DMS79 (cell line): Measurements from ENCODE around the gene EYS.

ENCODE experiments used
- DNase-seq: peaks from one replicate; lab custom pipeline; 2025; lab: John Stamatoyannopoulos, UW

EYS gene

GRCh38 chr6:64831680-64832079 lies 875.3 kb downstream of the EYS start:
- no peak for DNase-seq

DNA sequence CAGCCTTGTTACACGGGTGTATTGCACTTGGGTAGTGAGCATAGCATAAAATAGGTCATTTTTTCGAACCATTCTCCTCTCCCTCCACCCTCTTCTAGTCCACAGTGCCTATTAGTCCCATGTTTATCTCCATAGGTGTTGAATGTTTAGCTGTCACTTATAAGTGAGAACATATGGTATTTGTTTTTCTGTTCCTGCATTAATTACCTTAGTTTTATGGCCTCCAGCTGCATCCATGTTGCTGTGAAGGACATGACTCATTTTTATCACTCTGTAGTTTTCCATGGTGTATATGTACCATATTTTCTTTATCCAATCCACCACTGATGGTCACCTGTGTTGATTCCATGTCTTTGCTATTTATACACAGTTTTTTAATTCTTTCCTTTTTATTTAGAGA lies 889.5 kb downstream of the EYS start:
- DNase-seq = no peak

DNA sequence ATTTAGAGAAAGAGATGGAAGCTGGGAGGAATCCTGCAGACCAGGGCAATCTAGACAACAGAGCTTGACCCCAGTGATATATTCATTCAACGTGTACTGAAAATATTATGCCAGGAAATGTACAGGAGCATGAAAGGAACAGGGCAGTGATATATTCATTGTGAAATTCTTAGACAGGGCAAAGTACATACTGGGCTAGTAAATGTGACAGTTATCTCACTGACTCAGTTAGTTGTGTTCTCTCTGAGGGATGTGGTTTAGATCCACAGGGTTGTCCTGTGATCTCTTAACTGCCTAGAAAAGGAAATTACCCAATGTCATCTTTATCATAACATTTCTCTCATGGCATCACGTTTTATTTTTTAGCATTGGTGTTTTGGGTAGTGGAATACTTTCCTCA lies 891.3 kb downstream of the EYS start:
- DNase-seq = no peak

GRCh38 chr6:64812138-64812537 lies 894.9 kb downstream of the EYS start:
- DNase-seq = no peak

DNA sequence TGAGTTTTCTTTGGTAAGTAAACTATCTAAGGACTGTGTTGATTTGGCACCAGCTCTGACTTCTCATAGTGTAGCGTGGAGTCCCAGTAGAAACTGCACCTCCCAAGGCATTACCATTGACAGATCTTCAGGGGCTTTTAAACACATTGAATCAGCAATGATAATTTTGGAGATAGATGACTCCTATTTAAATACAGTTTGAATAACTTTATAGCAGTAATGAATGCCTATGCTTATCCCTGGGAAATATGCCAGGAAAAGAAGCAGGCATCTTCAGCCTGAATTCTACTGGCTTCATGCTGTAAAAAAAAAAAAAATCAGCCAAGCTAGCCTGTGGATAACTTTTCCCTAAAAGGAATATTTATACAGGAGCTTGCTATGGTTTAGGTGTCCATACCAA lies 895.9 kb downstream of the EYS start:
- no peak for DNase-seq

- DNase-seq = no peak
Measured at GRCh38 chr6:64807785-64808184, 899.2 kb downstream of the EYS start.

DNA sequence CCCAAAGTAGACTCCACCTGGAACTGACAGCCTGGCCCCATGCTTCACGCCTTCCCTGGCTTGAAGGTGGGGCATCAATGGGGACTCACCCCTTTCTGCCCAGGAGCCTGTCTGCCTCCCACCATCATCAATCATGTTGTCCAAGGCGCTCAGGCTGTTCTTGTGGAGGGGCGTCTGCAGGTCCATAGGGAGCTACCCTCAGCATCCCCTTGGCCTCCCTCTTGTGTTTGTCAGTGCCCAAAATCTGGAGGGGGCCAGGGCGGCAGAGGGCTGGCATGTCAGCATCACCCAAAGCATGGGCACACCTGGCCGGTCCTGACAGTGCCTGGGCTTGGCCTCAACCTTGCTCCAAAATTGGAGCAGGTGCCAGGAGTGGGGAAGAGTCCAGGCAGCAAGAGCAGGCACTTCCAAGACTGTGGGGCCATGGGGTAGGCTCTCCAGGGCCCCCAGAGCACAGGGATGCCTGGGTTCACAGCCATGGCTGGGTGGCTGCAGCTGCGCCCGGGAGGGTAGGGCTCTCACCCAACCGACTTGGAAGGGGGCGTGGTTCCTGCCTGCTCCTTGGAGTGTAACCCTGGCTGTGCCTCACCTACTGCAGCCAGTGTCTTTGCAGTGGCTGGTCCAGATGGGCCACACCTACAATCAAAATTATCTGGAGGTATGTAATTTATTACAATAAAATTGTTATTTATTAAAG lies 903.4 kb downstream of the EYS start:
- no peak for DNase-seq

- no peak for DNase-seq
Measured at GRCh38 chr6:64792534-64792933, 914.5 kb downstream of the EYS start.

- DNase-seq = no peak
Measured at GRCh38 chr6:64789476-64789875, 917.5 kb downstream of the EYS start.

- no peak for DNase-seq
Measured at GRCh38 chr6:64786736-64787135, 920.3 kb downstream of the EYS start.

GRCh38 chr6:64782877-64783276 lies 924.1 kb downstream of the EYS start:
- no peak for DNase-seq

DNA sequence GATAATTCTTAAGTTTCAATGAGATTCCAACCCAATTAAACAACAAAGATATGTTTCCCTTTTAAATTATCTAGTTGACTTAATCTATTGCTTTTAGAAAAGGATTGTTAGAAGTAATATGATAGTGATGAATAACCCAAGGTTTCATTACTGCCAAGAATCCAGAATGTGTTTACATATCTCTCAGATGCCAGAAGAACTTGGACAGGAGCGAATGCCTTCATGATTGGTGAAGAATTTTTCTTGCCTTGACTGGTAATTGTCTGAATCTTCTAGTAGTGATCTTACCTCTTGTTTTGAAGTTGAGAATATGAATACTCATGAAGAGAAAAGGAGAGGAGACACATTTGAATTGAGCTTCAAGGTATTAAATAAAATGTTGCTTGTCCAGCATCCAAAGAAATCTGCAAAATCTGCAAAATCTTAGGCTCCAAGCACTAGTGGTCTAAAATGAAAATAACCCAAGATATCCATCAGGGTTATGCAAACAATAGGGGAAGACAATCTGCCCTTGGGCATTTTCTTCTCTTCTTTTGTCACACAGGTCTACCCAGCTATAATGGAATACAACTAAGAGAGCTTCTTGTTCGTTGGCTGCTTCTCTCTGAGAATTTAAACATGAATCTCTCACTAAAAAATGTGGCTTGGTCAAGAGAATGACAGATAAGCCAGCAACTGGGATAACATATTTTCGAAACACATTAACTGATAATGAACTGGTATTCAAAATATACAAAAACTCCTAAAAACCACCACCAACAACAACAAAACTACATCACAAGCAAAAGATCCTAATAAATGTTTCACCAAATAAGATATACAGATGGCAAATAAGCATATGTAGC lies 928.9 kb downstream of the EYS start:
- no peak for DNase-seq

DNA sequence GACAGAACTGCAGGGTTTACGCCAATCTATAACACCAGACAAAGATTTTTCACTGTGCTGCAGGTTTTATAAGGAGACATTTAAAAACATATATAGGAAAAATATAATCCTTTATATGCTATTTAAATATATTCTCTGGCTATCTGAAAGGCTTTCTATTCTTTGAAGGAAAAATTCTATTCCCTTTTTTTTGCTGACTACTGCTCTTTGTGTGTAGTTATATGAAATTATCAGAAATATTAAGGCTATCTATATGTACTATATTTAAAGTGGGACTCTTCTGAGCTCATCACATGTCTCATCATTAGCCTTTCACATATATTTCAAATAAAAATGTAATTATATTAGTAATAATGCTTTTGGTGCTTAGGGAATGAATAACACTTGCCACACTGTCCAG lies 930.7 kb downstream of the EYS start:
- no peak for DNase-seq

GRCh38 chr6:64774881-64775280 lies 932.1 kb downstream of the EYS start:
- no peak for DNase-seq

DNA sequence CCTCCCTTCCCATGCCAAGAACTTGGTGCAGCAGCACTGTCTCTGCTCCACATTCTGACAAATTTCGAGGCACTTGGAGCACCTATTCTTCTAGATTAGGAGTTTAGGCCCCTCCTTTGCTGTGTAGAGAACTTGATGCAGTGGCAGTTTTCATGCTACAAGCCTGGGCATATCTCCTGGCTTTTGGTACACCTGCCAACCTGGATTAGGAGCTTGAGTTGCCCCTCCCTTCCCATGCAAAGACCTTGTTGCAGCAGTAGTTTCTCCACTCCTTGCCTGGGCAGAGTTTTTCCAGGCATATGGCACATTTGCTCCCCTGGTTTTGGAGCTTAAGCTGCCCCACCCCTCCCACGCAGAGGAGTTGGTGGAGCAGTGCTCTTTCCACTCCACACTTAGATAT lies 956.1 kb downstream of the EYS start:
- no peak for DNase-seq

GRCh38 chr6:64737418-64737817 lies 969.6 kb downstream of the EYS start:
- DNase-seq = no peak

GRCh38 chr6:64736421-64736950 lies 970.5 kb downstream of the EYS start:
- DNase-seq = no peak

DNA sequence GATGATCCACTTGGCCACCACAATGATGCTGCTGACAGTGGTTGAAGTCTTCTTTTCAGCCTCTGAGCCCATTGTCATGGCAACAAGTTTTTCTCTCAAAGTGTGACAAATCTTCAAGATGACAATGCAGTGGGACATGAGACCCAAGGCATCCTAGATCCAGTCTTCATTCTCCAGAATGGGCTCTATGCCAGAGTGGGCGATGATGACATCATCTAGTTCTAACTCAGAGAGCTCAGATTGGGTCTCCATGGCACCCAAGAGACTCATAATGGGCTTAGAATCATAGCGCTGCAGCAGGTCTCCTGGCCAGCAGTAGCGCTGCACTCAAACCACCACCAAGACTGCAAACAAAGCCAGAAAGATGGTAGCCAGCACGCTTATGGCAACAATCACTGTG lies 973.6 kb downstream of the EYS start:
- no peak for DNase-seq

GRCh38 chr6:64732888-64733287 lies 974.1 kb downstream of the EYS start:
- no peak for DNase-seq

DNA sequence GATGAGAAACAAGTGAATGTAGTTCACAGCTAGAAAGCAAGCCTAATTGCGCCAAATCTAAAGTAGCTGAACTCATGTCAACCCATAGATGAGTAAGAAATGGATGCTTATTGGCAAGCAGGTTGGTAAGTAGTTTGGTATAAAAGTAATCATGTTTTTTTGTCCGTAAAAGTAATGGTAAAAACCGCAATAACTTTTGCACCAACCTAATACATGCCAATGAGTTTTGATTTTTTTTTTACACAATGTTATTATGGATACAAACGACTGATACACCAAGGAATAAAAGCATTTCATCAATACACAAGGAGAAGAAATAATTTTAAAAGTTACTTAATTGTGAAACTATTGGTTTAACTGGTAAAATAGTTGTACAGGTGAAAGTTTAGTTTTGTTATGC lies 977.5 kb downstream of the EYS start:
- no peak for DNase-seq

DNA sequence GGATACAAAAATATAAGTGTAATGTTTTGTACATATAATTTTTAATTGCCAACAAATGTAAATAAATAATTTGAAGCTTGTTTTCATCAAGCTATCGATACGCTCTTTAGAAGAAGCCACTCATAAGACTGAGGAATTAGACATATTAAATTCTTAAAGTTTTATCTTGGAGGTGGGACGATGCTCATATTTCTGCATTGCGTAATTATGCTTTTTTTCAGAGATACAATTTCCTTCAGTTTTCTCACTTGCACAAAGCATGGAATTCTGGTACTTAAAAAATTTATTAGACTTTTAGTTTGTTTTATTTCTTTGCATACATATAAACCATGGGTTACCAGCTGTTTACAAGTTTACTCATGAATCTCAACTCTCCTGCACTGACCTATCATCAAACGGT lies 980.0 kb downstream of the EYS start:
- no peak for DNase-seq

DNA sequence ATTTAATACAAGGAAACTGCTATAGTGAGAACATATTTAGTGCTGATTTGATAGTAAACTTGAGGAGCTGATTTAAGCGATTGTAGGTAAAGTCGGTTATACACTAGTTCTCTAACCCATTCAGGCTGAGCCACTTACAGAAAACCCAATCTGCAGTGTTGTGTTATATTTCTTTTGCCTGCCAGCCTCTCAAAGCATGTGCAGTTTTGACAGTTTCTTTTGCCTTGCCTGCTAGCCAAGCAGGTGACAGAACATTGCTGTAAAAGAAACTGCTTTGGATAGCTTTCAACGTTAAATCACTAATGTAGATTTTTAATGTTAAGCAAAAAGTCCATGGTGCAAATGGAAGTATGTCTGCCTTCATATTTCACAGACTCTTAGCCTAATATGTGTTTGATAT lies 982.9 kb downstream of the EYS start:
- DNase-seq = no peak

DNA sequence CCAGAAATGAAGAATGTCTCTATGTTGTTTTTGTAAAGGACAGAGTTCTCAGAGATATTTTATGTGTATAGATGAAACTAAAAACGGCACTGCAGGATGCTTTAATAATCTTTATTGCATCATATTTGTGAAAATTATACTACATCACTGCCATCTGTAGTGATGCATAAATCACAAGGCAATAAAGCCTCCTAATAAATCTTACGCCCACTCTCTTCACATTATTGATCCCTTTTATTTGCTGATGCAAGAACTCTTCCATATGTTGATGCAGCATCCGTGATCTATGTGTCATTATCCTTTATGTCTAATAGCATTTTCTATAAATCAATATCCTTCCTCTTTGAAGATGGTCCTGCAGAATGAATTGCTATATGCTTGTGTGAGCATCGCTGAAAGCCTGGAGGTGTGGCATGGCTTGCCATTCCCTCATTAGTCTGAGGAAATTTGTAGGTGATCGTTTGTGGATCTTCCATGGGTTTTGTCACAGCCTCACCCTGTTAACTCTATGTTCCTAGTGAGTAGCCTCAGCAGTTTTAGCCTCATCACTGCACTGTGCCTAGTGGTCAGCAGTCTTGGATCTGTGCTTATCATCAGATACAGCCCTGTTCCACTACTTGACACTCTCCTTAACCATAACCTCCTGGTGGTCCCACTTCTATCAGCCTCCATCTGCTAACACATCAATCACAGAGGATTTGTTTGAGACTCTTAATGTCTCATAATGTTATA lies 983.5 kb downstream of the EYS start:
- DNase-seq = no peak
